Peyer's patch (tissue), 4 donors: ENCODE measurements around the gene POLR2L.

Experiments used
- CTCF ChIP-seq, 6 experiments: fragments of 450-650 bp in 4 of 6; fragments of 200-600 bp in 2 of 6; sonication (generic) in 1 of 6; IDR thresholded peaks; one replicate each; pipeline ENCODE4 v1.5.1; 2017 to 2019; ENCODE audit warnings: antibody characterized with exemption in 6 of 6, mild to moderate bottlenecking in 3 of 6, moderate library complexity in 1 of 6
- POLR2A ChIP-seq, 2 donors: fragments of 450-650 bp; IDR thresholded peaks; one replicate each; pipeline ENCODE4 v1.5.1; 2017; ENCODE audit warnings: antibody characterized with exemption in 2 of 2, mild to moderate bottlenecking in 2 of 2, moderate library complexity in 2 of 2

GRCh38 chr11:863023-863909 lies 20.9 kb upstream of the POLR2L start:
- TF ChIP-seq CTCF (IDR thresholded peaks at IDR 0.05) = no peak
- TF ChIP-seq POLR2A (IDR thresholded peaks at IDR 0.05) = no peak
